PC-3 (cell line): Measurements from ENCODE around the gene YJU2.
"Not testable (repeated sequence)": the region's sequence is repeated elsewhere in the genome, so short reads cannot be mapped to it uniquely, and the experiment has no call there.

Experiments
- CTCF ChIP-seq: fragments of 300-600 bp; sonication (generic); conservative IDR thresholded peaks from 2 replicates; pipeline ENCODE4 v1.5.1; 2017; ENCODE audit warnings: antibody characterized with exemption, low read depth, mild to moderate bottlenecking, low read length
- EZH2 ChIP-seq: fragments of 300-600 bp; sonication (generic); IDR thresholded peaks from one replicate; pipeline ENCODE4 v1.6.1; 2017; ENCODE audit warnings: antibody characterized with exemption, mild to moderate bottlenecking, low read length; ENCODE audit not compliant: unreplicated experiment

GRCh38 chr19:4231521-4231920, 15.4 kb upstream of the YJU2 start:
- TF ChIP-seq CTCF, EZH2: not testable (repeated sequence)
